Activated T-cell treated with anti-CD3 and anti-CD28 coated beads, Interleukin-2, amount 50 U/mL, for 1 hour (primary cell): ENCODE results near the gene CFAP54.
"Not testable (repeated sequence)": the region's sequence is repeated elsewhere in the genome, so short reads cannot be mapped to it uniquely, and the experiment has no call there.

Source experiments
- DNase-seq: peaks from one replicate; pipeline ENCODE4 v3.0.0-alpha.2; 2020

CFAP54 gene

GRCh38 chr12:96635844-96636243 lies 146.5 kb downstream of the CFAP54 start:
- DNase-seq, result no peak

DNA sequence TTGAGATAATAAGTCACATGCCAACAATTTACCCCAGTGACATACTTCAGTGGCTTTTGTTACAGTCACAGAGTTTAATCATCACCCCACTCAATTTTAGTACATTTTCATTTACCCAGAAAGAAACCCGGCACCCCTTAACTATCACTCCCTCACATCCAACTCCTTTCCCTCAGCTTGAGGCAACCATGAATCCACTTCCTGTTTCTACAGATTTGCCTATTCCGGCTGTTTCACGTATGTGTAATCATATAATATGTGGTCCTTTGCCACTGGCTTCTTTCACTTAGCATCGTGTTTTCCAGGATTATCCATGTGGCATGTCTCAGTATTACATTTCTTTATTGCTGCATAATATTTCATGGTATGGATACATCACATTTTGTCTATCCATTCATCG lies 147.5 kb downstream of the CFAP54 start:
- no peak for DNase-seq

DNA sequence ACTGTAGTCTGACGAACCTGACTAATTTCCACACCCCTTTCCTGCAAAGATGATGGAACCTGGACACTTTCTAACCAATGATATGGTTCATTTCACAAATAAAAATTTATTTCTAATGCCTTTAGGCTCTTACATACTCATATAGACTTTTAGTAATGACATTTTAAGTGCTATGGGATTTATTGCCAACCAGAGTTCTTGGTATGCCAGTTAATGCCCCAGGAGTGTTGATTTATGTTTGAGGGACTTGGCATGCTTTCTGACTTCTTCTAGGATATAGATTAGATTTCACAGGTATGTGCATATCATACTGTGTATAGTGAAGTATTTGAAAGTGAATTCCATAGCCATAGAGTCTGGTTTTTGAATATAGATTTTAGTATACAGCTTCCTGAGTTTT lies 159.5 kb downstream of the CFAP54 start:
- no peak for DNase-seq

- DNase-seq, result no peak
These were observed 163.5 kb downstream of the CFAP54 start for GRCh38 chr12:96652870-96653269.

DNA sequence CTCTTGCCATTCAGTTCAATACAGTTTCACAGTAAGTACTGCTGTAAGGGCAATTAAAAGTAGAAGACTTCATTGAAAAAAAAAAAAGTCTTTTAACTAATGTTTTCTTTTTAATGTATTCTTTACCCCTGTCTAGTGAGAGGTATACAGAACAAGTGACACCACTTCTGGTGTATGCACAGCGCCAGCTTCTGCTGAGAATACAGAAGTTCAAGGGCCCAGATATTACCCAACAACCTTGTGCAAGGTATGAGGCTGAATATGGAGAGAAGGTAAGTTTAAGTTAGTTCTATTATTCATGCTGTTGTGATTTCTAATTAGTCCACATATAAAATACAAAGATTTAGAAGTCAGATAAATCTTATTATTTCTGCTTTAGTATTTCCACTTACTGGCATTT lies 168.7 kb downstream of the CFAP54 start:
- DNase-seq, result no peak

DNA sequence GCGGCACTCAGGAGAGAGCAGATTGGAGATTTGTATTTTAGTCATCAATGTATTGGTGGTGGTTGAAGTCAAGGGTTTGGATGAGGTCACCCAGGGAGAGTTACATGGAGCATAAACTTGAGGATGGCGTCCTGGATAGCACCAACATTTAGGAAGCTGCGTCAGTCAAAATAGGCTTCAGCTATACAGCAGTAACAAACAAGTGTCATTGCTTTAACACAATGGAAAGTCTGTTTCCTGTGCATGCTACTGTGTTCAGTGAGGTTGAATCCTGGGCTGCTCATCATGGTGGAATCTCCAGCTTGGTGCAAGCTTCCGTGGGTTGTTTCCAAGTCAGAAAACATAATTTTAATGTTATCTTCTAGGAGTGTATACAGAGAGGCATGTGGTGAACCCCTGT lies 180.4 kb downstream of the CFAP54 start:
- DNase-seq, result no peak

DNA sequence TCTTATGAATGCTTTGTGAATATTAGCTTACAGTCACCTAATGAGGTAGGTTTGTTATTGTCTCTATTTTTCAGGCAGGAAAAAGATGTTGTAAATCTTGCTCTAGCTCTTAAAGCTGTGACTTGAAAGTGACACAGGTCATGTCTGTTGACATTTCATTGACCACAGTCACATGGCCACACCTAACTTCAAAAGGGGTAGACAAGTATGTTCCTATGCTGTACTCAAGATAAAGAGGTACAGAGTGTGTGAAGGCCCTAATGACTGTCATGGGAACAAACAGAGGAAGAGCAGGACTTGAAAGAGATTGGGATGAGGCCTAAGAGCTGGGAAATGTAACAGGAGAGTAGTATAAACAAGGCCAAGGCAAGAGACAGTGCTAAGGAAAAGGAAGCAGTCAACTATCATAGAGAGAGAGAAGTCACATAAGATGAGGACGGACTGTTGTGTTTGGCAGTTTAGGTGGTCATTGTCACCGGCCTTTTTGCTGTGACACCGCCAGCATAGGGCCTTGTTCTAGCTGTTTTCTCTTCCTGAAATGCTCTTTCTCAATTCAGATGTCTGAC lies 181.0 kb downstream of the CFAP54 start:
- no peak for DNase-seq

DNA sequence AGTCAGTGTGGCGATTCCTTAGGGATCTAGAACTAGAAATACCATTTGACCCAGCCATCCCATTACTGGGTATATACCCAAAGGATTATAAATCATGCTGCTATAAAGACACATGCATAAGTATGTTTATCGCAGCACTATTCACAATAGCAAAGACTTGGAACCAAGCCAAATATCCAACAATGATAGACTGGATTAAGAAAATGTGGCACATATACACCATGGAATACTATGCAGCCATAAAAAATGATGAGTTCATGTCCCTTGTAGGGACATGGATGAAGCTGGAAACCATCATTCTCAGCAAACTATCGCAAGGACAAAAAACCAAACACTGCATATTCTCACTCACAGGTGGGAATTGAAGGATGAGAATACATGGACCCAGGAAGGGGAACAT lies 186.1 kb downstream of the CFAP54 start:
- DNase-seq, result not testable (repeated sequence)

DNA sequence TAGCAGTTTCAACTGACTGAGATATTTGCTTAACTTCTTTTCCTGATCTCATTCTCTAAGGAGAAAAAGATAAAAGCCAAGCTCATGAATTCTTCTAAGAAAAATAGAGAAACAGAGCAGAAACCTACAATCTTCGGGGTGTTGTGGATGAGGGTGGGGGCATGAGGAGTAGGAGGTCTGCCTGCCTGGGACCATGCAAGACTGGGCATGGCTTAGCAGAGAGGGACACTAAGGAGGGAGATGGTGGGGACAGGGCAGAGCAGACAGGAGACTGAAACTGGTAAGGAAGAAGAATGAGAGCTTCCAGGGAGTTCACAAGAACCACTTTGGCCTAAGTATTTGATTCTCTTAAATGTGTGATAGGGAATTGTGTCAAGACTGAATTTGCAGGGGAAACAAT lies 188.0 kb downstream of the CFAP54 start:
- no peak for DNase-seq

GRCh38 chr12:96687719-96688118 lies 198.3 kb downstream of the CFAP54 start:
- DNase-seq, result no peak

DNA sequence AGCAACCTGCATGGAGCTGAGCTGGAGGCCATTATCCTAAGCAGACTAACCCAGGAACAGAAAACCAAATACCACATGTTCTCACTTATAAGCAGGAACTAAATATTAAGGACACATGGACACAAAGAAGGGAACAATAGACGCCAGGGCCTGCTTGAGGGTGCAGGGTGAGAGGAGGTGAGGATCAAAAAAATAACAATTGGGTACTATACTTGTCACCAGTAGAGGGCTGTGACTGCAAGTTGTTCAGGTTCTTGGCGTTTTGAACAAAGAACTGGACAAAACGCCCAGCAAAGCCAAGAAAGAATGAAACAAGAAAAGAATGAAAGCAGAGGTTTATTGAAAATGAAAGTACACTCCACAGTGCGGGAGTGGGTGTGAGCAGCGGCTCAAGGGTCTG lies 209.1 kb downstream of the CFAP54 start:
- DNase-seq, result no peak

GRCh38 chr12:96698965-96699364 lies 209.6 kb downstream of the CFAP54 start:
- no peak for DNase-seq

- no peak for DNase-seq
These were observed 212.5 kb downstream of the CFAP54 start for GRCh38 chr12:96701856-96702255.

GRCh38 chr12:96710127-96710745 lies 220.9 kb downstream of the CFAP54 start:
- no peak for DNase-seq

GRCh38 chr12:96711364-96711763 lies 222.0 kb downstream of the CFAP54 start:
- no peak for DNase-seq

GRCh38 chr12:96714199-96714598 lies 224.8 kb downstream of the CFAP54 start:
- no peak for DNase-seq

- no peak for DNase-seq
These were observed 230.4 kb downstream of the CFAP54 start for GRCh38 chr12:96719660-96720362.

GRCh38 chr12:96720363-96720705 lies 231.0 kb downstream of the CFAP54 start:
- DNase-seq, result peak; percentile 27

- not testable (repeated sequence) for DNase-seq
These were observed 240.1 kb downstream of the CFAP54 start for GRCh38 chr12:96729466-96729865.

GRCh38 chr12:96729886-96730285 lies 240.5 kb downstream of the CFAP54 start:
- DNase-seq, result no peak

- DNase-seq, result no peak
These were observed 254.2 kb downstream of the CFAP54 start for GRCh38 chr12:96743606-96744005.

- DNase-seq, result no peak
These were observed 260.6 kb downstream of the CFAP54 start for GRCh38 chr12:96749999-96750398.

DNA sequence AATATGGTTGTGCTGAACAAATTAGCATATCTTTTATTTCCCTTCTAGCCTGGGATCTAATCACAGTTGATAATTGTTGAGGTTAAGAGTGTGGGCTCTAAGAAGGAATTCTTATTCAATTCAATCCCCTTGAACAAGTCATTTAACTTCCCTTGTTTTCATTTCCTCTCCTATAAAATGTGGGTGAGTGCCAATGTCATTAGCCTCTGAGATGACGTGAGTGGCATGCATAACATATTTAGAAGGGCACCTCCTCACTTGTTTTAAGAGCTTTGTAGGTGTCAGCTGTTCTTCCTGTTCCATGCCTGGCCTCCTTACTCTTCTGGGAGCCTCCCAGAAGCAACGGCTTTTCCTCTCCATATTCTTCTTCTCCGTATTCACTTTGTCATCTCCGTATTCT lies 262.2 kb downstream of the CFAP54 start:
- no peak for DNase-seq

GRCh38 chr12:96752211-96752610 lies 262.8 kb downstream of the CFAP54 start:
- DNase-seq, result no peak

DNA sequence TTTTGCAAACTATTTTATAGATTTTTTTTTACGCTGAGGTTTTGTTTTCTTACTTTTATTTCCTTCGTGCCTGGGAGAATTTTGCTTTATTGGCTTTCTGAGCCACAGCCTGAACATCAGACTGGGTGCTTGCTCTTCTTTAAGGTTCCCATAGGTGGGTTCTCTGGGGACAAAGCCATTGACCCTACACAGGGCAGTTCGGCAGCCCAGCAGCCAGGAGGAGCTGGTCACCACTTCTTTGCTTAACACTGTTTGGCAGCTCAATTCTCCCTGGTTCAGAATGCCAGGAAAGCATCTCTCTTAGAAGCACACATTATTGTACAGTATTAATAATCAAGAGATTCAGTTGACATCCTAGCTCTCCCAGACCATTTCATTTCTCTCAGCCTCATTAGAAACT lies 276.9 kb downstream of the CFAP54 start:
- DNase-seq, result no peak
